Nephron (organoid): ENCODE results near the gene CCSER1.

Experiments used
- H3K27ac Mint-ChIP-seq, 3 experiments: 2 replicates each; pipeline ENCODE4 v1.8.0; 2020; ENCODE audit warnings: mixed read lengths in 3 of 3, mild to moderate bottlenecking in 2 of 3, moderate library complexity in 1 of 3
- H3K27me3 Mint-ChIP-seq: 2 replicates; pipeline ENCODE4 v1.8.0; 2021; ENCODE audit warnings: low read depth, mild to moderate bottlenecking, moderate library complexity, mixed read lengths
- H3K36me3 Mint-ChIP-seq: 2 replicates; pipeline ENCODE4 v1.8.0; 2020; ENCODE audit warnings: low read depth, mixed read lengths
- H3K4me1 Mint-ChIP-seq: 2 replicates; pipeline ENCODE4 v1.8.0; 2020; ENCODE audit warnings: mixed read lengths
- H3K4me3 Mint-ChIP-seq, 3 experiments: 2 replicates each; pipeline ENCODE4 v1.8.0; 2020; ENCODE audit warnings: mild to moderate bottlenecking in 3 of 3, mixed read lengths in 3 of 3, moderate library complexity in 2 of 3
- H3K9me3 Mint-ChIP-seq: 2 replicates; pipeline ENCODE4 v1.8.0; 2020; ENCODE audit warnings: mixed read lengths
- CTCF ChIP-seq, 3 experiments: fragments of 200-600 bp; sonication (generic); IDR thresholded peaks; one replicate each; pipeline ENCODE4 v1.5.0; 2021; ENCODE audit warnings: antibody characterized with exemption in 3 of 3; ENCODE audit not compliant: unreplicated experiment in 3 of 3

The CCSER1 gene

GRCh38 chr4:91285487-91285886 is 1158.3 kb downstream of the CCSER1 start:
- H3K4me3 Mint-ChIP-seq: no peak overlapping the region
- H3K36me3 Mint-ChIP-seq: no peaks in the 10 kb centered on the region
- no peaks in the 10 kb centered on the region for H3K4me1 Mint-ChIP-seq

GRCh38 chr4:91288702-91289311 is 1161.6 kb downstream of the CCSER1 start:
- TF ChIP-seq CTCF (IDR thresholded peaks at IDR 0.05; ENCODE audit: unreplicated experiment in 3 of 3): no peak
- peaks cover 7% of the 10 kb centered on the region for H3K9me3 Mint-ChIP-seq
- no peak overlapping the region for H3K27ac Mint-ChIP-seq
- H3K36me3 Mint-ChIP-seq: no peaks in the 10 kb centered on the region
- H3K4me1 Mint-ChIP-seq: no peaks in the 10 kb centered on the region
- H3K27me3 Mint-ChIP-seq: peaks cover 7% of the 10 kb centered on the region
- no peak overlapping the region for H3K4me3 Mint-ChIP-seq

More at GRCh38 chr4:91285487-91285886, 1158.3 kb downstream of the CCSER1 start:
- H3K27ac Mint-ChIP-seq: no peak overlapping the region
- H3K9me3 Mint-ChIP-seq: peaks cover 4% of the 10 kb centered on the region
- no peaks in the 10 kb centered on the region for H3K27me3 Mint-ChIP-seq
- TF ChIP-seq CTCF (IDR thresholded peaks at IDR 0.05; ENCODE audit: unreplicated experiment in 3 of 3): no peak

- no peak for TF ChIP-seq CTCF (IDR thresholded peaks at IDR 0.05; ENCODE audit: unreplicated experiment in 3 of 3)
- no peaks in the 10 kb centered on the region for H3K36me3 Mint-ChIP-seq
- H3K27ac Mint-ChIP-seq: no peak overlapping the region
- peaks cover 4% of the 10 kb centered on the region for H3K9me3 Mint-ChIP-seq
- no peaks in the 10 kb centered on the region for H3K27me3 Mint-ChIP-seq
- H3K4me3 Mint-ChIP-seq: no peak overlapping the region
- H3K4me1 Mint-ChIP-seq: peaks cover 9% of the 10 kb centered on the region
Measured at GRCh38 chr4:91298156-91298700, 1171.0 kb downstream of the CCSER1 start.

GRCh38 chr4:91298824-91299223 is 1171.6 kb downstream of the CCSER1 start:
- Mint-ChIP-seq H3K9me3 (peaks cover 4% of the 10 kb centered on the region), H3K4me1 (peaks cover 9% of the 10 kb centered on the region), H3K27ac (no peak overlapping the region), H3K4me3 (no peak overlapping the region), H3K27me3 (no peaks in the 10 kb centered on the region), H3K36me3 (no peaks in the 10 kb centered on the region)
- no peak for TF ChIP-seq CTCF (IDR thresholded peaks at IDR 0.05; ENCODE audit: unreplicated experiment in 3 of 3)

- H3K4me3 Mint-ChIP-seq: no peak overlapping the region
- H3K27ac Mint-ChIP-seq: no peak overlapping the region
- TF ChIP-seq CTCF (IDR thresholded peaks at IDR 0.05; ENCODE audit: unreplicated experiment in 3 of 3): no peak
- no peaks in the 10 kb centered on the region for H3K27me3 Mint-ChIP-seq
- peaks cover 6% of the 10 kb centered on the region for H3K4me1 Mint-ChIP-seq
- no peaks in the 10 kb centered on the region for H3K9me3 Mint-ChIP-seq
- H3K36me3 Mint-ChIP-seq: no peaks in the 10 kb centered on the region
Measured at GRCh38 chr4:91302120-91302519, 1174.9 kb downstream of the CCSER1 start.

GRCh38 chr4:91304292-91304691 is 1177.1 kb downstream of the CCSER1 start:
- Mint-ChIP-seq H3K9me3 (no peaks in the 10 kb centered on the region), H3K27ac (no peak overlapping the region), H3K4me1 (no peaks in the 10 kb centered on the region), H3K4me3 (no peak overlapping the region), H3K36me3 (no peaks in the 10 kb centered on the region), H3K27me3 (no peaks in the 10 kb centered on the region)
- TF ChIP-seq CTCF (IDR thresholded peaks at IDR 0.05; ENCODE audit: unreplicated experiment in 3 of 3): no peak
